Measurements from ENCODE around the gene THSD4. TPM values are rescaled to one million over a fixed set of nuclear protein-coding genes. Genes with fewer than 3 reads are reported as not detected.

THSD4 gene
- total and polyA plus RNA-seq, 4 donors = 6.0 to 42.4 (median 18.5) TPM

DNA sequence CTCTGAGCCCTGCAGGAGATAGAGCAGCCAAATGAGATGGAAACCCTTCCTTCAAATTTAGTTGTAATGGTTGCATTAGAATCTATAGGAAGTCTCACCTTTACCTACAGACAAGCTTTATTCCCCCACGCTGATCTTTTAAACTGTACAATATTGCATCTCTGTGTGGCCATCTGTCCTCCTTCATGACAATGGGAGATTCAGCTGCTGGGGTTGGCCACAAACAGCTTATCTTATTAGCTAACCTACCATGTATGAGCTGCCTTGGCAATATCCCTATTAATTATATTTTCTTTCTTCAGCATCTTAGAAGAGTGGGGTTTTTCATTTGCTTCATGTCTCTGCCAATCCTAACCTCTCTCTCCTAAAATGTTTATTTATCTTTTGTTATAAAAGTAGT lies 456.4 kb downstream of the THSD4 start:
- no peak for ATAC-seq (ENCODE audit: insufficient read depth, low FRiP score)
- no peaks in the 10 kb centered on the region for H3K36me3 ChIP-seq (ENCODE audit: control insufficient read depth in 4 of 4, insufficient read depth in 4 of 4, low read length in 4 of 4)
- H3K9ac ChIP-seq (ENCODE audit: insufficient read depth in 1 of 2, low read length in 2 of 2) = no peak overlapping the region
- peaks cover 0 to 8% (median 0%) of the 10 kb centered on the region in 5 donors for H3K4me1 ChIP-seq (ENCODE audit: control insufficient read depth in 5 of 5, insufficient read depth in 5 of 5, low read length in 5 of 5)
- WGBS, 2 donors = 95 to 100% methylated on average over 1 of the region's 1 CpG
- no peak overlapping the region for H3K27ac ChIP-seq (ENCODE audit: low read depth in 1 of 2, low read length in 1 of 2)
- H3K9me3 ChIP-seq (ENCODE audit: control insufficient read depth in 4 of 4, insufficient read depth in 3 of 4, low read length in 3 of 4) = no peaks in the 10 kb centered on the region
- no peak for DNase-seq
- TF ChIP-seq, protein P1, sequence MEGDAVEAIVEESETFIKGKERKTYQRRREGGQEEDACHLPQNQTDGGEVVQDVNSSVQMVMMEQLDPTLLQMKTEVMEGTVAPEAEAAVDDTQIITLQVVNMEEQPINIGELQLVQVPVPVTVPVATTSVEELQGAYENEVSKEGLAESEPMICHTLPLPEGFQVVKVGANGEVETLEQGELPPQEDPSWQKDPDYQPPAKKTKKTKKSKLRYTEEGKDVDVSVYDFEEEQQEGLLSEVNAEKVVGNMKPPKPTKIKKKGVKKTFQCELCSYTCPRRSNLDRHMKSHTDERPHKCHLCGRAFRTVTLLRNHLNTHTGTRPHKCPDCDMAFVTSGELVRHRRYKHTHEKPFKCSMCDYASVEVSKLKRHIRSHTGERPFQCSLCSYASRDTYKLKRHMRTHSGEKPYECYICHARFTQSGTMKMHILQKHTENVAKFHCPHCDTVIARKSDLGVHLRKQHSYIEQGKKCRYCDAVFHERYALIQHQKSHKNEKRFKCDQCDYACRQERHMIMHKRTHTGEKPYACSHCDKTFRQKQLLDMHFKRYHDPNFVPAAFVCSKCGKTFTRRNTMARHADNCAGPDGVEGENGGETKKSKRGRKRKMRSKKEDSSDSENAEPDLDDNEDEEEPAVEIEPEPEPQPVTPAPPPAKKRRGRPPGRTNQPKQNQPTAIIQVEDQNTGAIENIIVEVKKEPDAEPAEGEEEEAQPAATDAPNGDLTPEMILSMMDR (IDR thresholded peaks at IDR 0.05; ENCODE audit: control extremely low read depth, extremely low read depth) = no peak
- H3K4me3 ChIP-seq = no peak overlapping the region
- no peaks in the 10 kb centered on the region for H3K27me3 ChIP-seq (ENCODE audit: control insufficient read depth in 3 of 3, insufficient read depth in 3 of 3, low read length in 2 of 3)

DNA sequence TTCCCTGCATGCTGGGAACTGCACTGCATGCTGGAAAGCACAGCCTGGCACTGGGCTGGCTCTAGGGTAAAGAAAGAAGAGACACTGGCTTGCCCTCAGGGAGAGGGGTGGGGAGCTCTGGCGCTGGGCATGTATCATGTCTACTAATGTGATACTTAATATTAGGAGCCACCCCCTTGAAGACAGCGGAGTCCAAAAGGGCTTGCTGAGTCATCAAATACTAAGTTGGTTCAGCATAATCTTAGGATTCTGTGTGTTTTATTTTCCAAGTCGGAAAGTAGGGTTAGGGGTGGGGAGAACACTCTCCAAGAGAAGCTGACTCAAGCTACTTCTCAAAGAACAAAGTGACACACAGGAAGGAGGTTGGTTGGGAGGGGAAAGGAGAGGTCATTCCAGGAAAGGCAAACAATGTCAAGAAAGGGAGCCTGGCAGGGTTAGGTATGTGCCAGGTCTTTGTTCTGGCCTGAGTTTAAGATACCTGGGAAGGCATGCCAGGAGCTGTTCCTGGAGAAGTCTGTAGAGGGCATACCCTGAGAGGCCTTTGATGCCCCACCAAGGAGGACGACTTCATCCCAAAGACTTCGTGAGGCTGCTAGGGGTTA lies 457.3 kb downstream of the THSD4 start:
- DNase-seq = peak in 1 of 3 donors; percentile 33
- H3K27ac ChIP-seq (ENCODE audit: low read depth in 1 of 2, low read length in 1 of 2) = peak overlapping the region in 1 of 2 donors; percentile 63
- ATAC-seq (ENCODE audit: insufficient read depth, low FRiP score) = peak; percentile 88

DNA sequence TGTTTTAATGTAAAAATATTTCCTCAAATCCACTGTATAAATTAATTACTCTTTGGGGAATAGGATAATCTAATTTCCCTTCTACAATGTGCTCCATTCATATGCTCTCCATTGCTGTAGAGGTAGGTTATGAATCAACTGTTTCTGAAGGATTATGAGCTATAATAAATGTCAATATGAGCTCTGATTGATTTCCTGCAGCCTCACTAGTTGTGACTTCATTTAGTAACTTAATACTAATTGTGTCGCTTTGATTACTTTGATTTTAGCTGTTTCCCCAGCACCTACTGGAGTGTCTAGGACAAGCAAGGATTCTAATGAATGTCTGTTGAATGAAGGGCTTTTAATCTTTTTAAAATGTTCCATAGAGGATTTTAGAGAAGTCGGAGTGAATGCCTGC lies 458.3 kb downstream of the THSD4 start:
- DNase-seq (no peak), ATAC-seq (ENCODE audit: insufficient read depth, low FRiP score) (no peak)
- TF ChIP-seq, protein P1 (IDR thresholded peaks at IDR 0.05; ENCODE audit: control extremely low read depth, extremely low read depth) = no peak
- WGBS, 2 donors = 96% methylated on average over 2 of the region's 2 CpGs
- H3K4me3 ChIP-seq = no peak overlapping the region
- H3K36me3 ChIP-seq (ENCODE audit: control insufficient read depth in 4 of 4, insufficient read depth in 4 of 4, low read length in 4 of 4) = no peaks in the 10 kb centered on the region
- H3K9me3 ChIP-seq (ENCODE audit: control insufficient read depth in 4 of 4, insufficient read depth in 3 of 4, low read length in 3 of 4) = no peaks in the 10 kb centered on the region
- no peaks in the 10 kb centered on the region for H3K27me3 ChIP-seq (ENCODE audit: control insufficient read depth in 3 of 3, insufficient read depth in 3 of 3, low read length in 2 of 3)
- H3K4me1 ChIP-seq (ENCODE audit: control insufficient read depth in 5 of 5, insufficient read depth in 5 of 5, low read length in 5 of 5) = peaks cover 0 to 8% (median 2%) of the 10 kb centered on the region in 5 donors
- no peak overlapping the region for H3K27ac ChIP-seq (ENCODE audit: low read depth in 1 of 2, low read length in 1 of 2)
- no peak overlapping the region for H3K9ac ChIP-seq (ENCODE audit: insufficient read depth in 1 of 2, low read length in 2 of 2)

More for the DNA sequence above, 457.3 kb downstream of the THSD4 start:
- Histone ChIP-seq H3K27me3 (ENCODE audit: control insufficient read depth in 3 of 3, insufficient read depth in 3 of 3, low read length in 2 of 3) (no peaks in the 10 kb centered on the region), H3K4me3 (no peak overlapping the region), H3K4me1 (ENCODE audit: control insufficient read depth in 5 of 5, insufficient read depth in 5 of 5, low read length in 5 of 5) (peaks cover 0 to 8% (median 2%) of the 10 kb centered on the region in 5 donors), H3K9me3 (ENCODE audit: control insufficient read depth in 4 of 4, insufficient read depth in 3 of 4, low read length in 3 of 4) (no peaks in the 10 kb centered on the region), H3K9ac (ENCODE audit: insufficient read depth in 1 of 2, low read length in 2 of 2) (no peak overlapping the region), H3K36me3 (ENCODE audit: control insufficient read depth in 4 of 4, insufficient read depth in 4 of 4, low read length in 4 of 4) (no peaks in the 10 kb centered on the region)
- 51 to 69% methylated on average over 5 of the region's 5 CpGs for WGBS, 2 donors
- TF ChIP-seq, protein P1 (IDR thresholded peaks at IDR 0.05; ENCODE audit: control extremely low read depth, extremely low read depth) = no peak

All from lung (tissue), 12 donors.